MM.1S (cell line): ENCODE results near the gene SC5D.

Experiments used
- CTCF ChIP-seq: fragments of 300-600 bp; sonication (generic); IDR thresholded peaks from 2 replicates; pipeline ENCODE4 v1.5.1; 2016; ENCODE audit warnings: antibody characterized with exemption, low read length, mixed read lengths
- EZH2phosphoT487 ChIP-seq: fragments of 300-600 bp; sonication (generic); IDR thresholded peaks from 2 replicates; pipeline ENCODE4 v1.6.1; 2018; ENCODE audit warnings: antibody characterized with exemption, low read length

DNA sequence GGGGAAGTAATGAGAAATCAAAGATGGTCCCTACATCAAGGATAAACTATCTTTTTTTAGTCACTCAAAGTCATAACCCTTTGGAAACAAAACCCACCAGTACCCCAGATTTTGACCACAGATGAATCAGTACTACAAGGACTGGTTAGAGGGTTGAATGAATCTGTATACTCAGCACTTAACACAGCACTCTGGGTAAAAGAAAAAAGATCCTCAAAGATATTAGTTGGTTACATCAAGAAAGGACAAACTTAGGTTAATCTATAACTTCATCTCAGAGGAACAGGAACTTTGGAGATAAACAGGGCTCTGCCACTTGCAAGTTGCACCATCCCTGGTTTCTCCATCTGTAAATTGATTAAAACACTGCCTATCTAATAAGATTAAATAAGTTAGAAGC, 18.8 kb downstream of the SC5D start:
- no peak for TF ChIP-seq CTCF
- TF ChIP-seq EZH2phosphoT487 = no peak
